ENCODE measurements around the gene RNF41. TPM values are rescaled to one million over a fixed set of nuclear protein-coding genes. Genes with fewer than 3 reads are reported as not detected.
A peak's percentile ranks its signal among the peaks of the same experiment; 100 is the strongest.

The RNF41 gene
- total and polyA plus RNA-seq, 2 of the 13 experiments (the other 11 are each of a cell fraction or from before 2014, with no cell fraction given), result 27.1 to 39.4 TPM

DNA sequence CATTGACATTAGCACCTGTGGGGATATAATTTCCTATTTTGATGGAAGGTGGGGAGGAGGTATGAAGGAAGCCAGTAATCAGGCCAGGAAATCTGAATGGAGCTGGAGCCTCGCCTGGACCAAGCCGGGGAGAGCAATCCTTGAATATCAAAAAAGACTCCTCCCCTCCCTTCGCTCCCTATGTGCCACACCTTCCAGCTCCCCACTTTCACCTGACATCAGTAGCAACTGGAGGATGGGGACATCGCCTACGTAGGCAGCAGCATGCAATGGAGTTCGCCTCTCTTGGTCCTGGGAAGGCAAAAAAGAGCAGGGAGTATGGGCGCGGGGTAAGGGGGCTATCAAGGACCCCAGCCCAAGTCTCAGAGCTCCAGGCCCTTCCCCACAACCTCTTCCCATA lies 35.3 kb upstream of the RNF41 start:
- Histone ChIP-seq H3K9ac (ENCODE audit: insufficient read depth, low read depth, low read length) (peak overlapping the region; percentile 79), H3K4me1 (ENCODE audit: insufficient read depth, low read length) (peaks cover 28% of the 10 kb centered on the region), H3K4me3 (replicated peaks in 1 of 3; ENCODE audit: insufficient read depth in 1 of 3, low read depth in 2 of 3, low read length in 3 of 3) (peak overlapping the region; percentile 74 to 96 (median 88)), H3K79me2 (ENCODE audit: insufficient read depth, low read length) (peaks cover 10% of the 10 kb centered on the region), H3K27me3 (ENCODE audit: control insufficient read depth in 1 of 2, insufficient read depth in 2 of 2, low read length in 2 of 2) (no peaks in the 10 kb centered on the region), H3K4me2 (ENCODE audit: low read depth, low read length) (peak overlapping the region; percentile 77), H4K20me1 (ENCODE audit: insufficient read depth, low read length) (no peaks in the 10 kb centered on the region), H3K9me3 (ENCODE audit: low read length) (no peaks in the 10 kb centered on the region), H3K27ac (ENCODE audit: extremely low read length, insufficient read depth, low read length) (no peak overlapping the region), H2AFZ (ENCODE audit: low read length) (no peak overlapping the region), H3K36me3 (replicated peaks in 1 of 2; ENCODE audit: control insufficient read depth in 1 of 2, insufficient read depth in 2 of 2, low read length in 2 of 2) (peaks cover 18 to 35% of the 10 kb centered on the region in 2 experiments)
- no peak for DNase-seq (ENCODE audit: low spot score)
- FAIRE-seq, result no peak
- BruUV-seq (replicated peaks), result no TSS peak
- WGBS (ENCODE audit: low lambda C conversion rate), result 87% methylated on average over 8 of the region's 8 CpGs
- intact Hi-C loops (cut with micrococcal nuclease; ENCODE audit: unreplicated experiment) (loop anchor here (5.0 kb wide), 1 partner anchor 35 kb away; the partner anchor contains the start of genes NABP2 and RNF41), in situ Hi-C loops (cut with HindIII; ENCODE audit: extremely low pct_ligation_motif_present, low pct_unique_long_range_greater_than_20kb) (loop anchor here (5.0 kb wide), 2 partner anchors 35 to 65 kb away; partner anchors contain the start of genes NABP2 and RNF41)
- ATAC-seq, result no peak; the same call in 2 of the 3 replicates
- CTCF ChIA-PET (ENCODE audit: low intra/inter-chr PET ratio, low total read pairs), result interaction anchor here (1.4 to 2.1 kb wide), 2 partner anchors 33 to 64 kb away, joined by 6 to 12 read pairs; partner anchors contain the start of gene NABP2
- no peak for TF ChIP-seq ZNF609 (CRISPR knock-in tag; IDR thresholded peaks at IDR 0.05; ENCODE audit: borderline replicate concordance)
- TF ChIP-seq HIVEP1 (CRISPR knock-in tag; IDR thresholded peaks at IDR 0.05), result 0 out of 2 replicates have a peak, but pooled peaks have one; percentile 5
- no peak for TF ChIP-seq SMYD3 (CRISPR knock-in tag; IDR thresholded peaks at IDR 0.05)
- no peak for TF ChIP-seq MAFK (conservative IDR thresholded peaks at IDR 0.05 in 1 of 2, IDR thresholded peaks at IDR 0.05 in 1 of 2; ENCODE audit: low read length in 2 of 2)
- POLR2A ChIA-PET, result interaction anchor here (1.4 to 3.5 kb wide), 2 partner anchors 10 to 26 kb away, joined by 8 to 24 read pairs; partner anchors contain the start of gene COQ10A

Measured in HepG2 (cell line).